Measurements from ENCODE around the gene DNAJC18. TPM values are rescaled to one million over a fixed set of nuclear protein-coding genes. Genes with fewer than 3 reads are reported as not detected.

The DNAJC18 gene
- total and polyA plus RNA-seq, 8 donors: under 0.01 to 12.1 (median 2.3) TPM; not detected in 1

- intact Hi-C loops (cut with DNase I; ENCODE audit: low total_unique reads): no loop called here
- Histone ChIP-seq H3K4me1 (peaks cover 0 to 67% (median 26%) of the 10 kb centered on the region in 4 donors), H3K4me3 (no peak overlapping the region), H3K9me3 (no peaks in the 10 kb centered on the region), H3K27ac (peak overlapping the region in 3 of 5 donors; percentile 8 to 62 (median 47)), H3K36me3 (peaks cover 4 to 41% (median 34%) of the 10 kb centered on the region in 4 donors), H3K27me3 (no peaks in the 10 kb centered on the region)
- WGBS, 5 donors: 83 to 85% (median 83%) methylated on average over 12 to 13 of the region's 13 CpGs
- no peak for TF ChIP-seq POLR2A (IDR thresholded peaks at IDR 0.05)
- no peak for TF ChIP-seq EP300 (IDR thresholded peaks at IDR 0.05)
- TF ChIP-seq POLR2AphosphoS5 (IDR thresholded peaks at IDR 0.05): no peak
- no peak for TF ChIP-seq CTCF (IDR thresholded peaks at IDR 0.05)
- no peak for DNase-seq
These were observed 36.7 kb upstream of the DNAJC18 start for GRCh38 chr5:139475865-139476617.

GRCh38 chr5:139474890-139475791 lies 35.8 kb upstream of the DNAJC18 start:
- Histone ChIP-seq H3K27ac (peak overlapping the region in 4 of 5 donors; percentile 8 to 62 (median 40)), H3K4me3 (no peak overlapping the region), H3K9me3 (no peaks in the 10 kb centered on the region), H3K27me3 (no peaks in the 10 kb centered on the region), H3K36me3 (peaks cover 4 to 41% (median 34%) of the 10 kb centered on the region in 4 donors), H3K4me1 (peaks cover 0 to 66% (median 22%) of the 10 kb centered on the region in 4 donors)
- DNase-seq: peak in 1 of 2 donors; percentile 63
- intact Hi-C loops (cut with DNase I; ENCODE audit: low total_unique reads): no loop called here
- no peak for TF ChIP-seq CTCF (IDR thresholded peaks at IDR 0.05)
- TF ChIP-seq POLR2A (IDR thresholded peaks at IDR 0.05): no peak
- TF ChIP-seq POLR2AphosphoS5 (IDR thresholded peaks at IDR 0.05): no peak
- no peak for TF ChIP-seq EP300 (IDR thresholded peaks at IDR 0.05)
- WGBS, 5 donors: 48 to 57% (median 51%) methylated on average over 13 of the region's 13 CpGs

GRCh38 chr5:139473565-139473964 lies 34.2 kb upstream of the DNAJC18 start:
- H3K27me3 ChIP-seq: no peaks in the 10 kb centered on the region
- no peak for TF ChIP-seq POLR2AphosphoS5 (IDR thresholded peaks at IDR 0.05)
- no peak for TF ChIP-seq CTCF (IDR thresholded peaks at IDR 0.05)
- TF ChIP-seq EP300 (IDR thresholded peaks at IDR 0.05): no peak
- TF ChIP-seq POLR2A (IDR thresholded peaks at IDR 0.05): no peak
- H3K4me3 ChIP-seq: no peak overlapping the region
- peaks cover 4 to 38% (median 32%) of the 10 kb centered on the region in 4 donors for H3K36me3 ChIP-seq
- H3K4me1 ChIP-seq: peaks cover 0 to 52% (median 19%) of the 10 kb centered on the region in 4 donors
- DNase-seq: peak in 1 of 2 donors; percentile 23
- WGBS, 5 donors: 74 to 96% (median 90%) methylated on average over 2 of the region's 2 CpGs
- H3K27ac ChIP-seq: peak overlapping the region in 4 of 5 donors; percentile 19 to 62 (median 44)
- intact Hi-C loops (cut with DNase I; ENCODE audit: low total_unique reads): no loop called here
- no peaks in the 10 kb centered on the region for H3K9me3 ChIP-seq

GRCh38 chr5:139473105-139473504 lies 33.8 kb upstream of the DNAJC18 start:
- TF ChIP-seq POLR2AphosphoS5 (IDR thresholded peaks at IDR 0.05): no peak
- no peak for TF ChIP-seq EP300 (IDR thresholded peaks at IDR 0.05)
- no peak for TF ChIP-seq CTCF (IDR thresholded peaks at IDR 0.05)
- TF ChIP-seq POLR2A (IDR thresholded peaks at IDR 0.05): no peak
- peak overlapping the region in 4 of 5 donors; percentile 19 to 62 (median 44) for H3K27ac ChIP-seq
- H3K4me3 ChIP-seq: no peak overlapping the region
- H3K36me3 ChIP-seq: peaks cover 3 to 33% (median 27%) of the 10 kb centered on the region in 4 donors
- WGBS, 5 donors: 77 to 91% (median 81%) methylated on average over 3 to 8 of the region's 8 CpGs
- H3K4me1 ChIP-seq: peaks cover 0 to 47% (median 19%) of the 10 kb centered on the region in 4 donors
- intact Hi-C loops (cut with DNase I; ENCODE audit: low total_unique reads): no loop called here
- no peaks in the 10 kb centered on the region for H3K27me3 ChIP-seq
- H3K9me3 ChIP-seq: no peaks in the 10 kb centered on the region
- DNase-seq: peak in 1 of 2 donors; percentile 46
